Measurements from ENCODE around the gene TMEM132C.
"Not testable (repeated sequence)": the region's sequence is repeated elsewhere in the genome, so short reads cannot be mapped to it uniquely, and the experiment has no call there.

The TMEM132C gene

DNA sequence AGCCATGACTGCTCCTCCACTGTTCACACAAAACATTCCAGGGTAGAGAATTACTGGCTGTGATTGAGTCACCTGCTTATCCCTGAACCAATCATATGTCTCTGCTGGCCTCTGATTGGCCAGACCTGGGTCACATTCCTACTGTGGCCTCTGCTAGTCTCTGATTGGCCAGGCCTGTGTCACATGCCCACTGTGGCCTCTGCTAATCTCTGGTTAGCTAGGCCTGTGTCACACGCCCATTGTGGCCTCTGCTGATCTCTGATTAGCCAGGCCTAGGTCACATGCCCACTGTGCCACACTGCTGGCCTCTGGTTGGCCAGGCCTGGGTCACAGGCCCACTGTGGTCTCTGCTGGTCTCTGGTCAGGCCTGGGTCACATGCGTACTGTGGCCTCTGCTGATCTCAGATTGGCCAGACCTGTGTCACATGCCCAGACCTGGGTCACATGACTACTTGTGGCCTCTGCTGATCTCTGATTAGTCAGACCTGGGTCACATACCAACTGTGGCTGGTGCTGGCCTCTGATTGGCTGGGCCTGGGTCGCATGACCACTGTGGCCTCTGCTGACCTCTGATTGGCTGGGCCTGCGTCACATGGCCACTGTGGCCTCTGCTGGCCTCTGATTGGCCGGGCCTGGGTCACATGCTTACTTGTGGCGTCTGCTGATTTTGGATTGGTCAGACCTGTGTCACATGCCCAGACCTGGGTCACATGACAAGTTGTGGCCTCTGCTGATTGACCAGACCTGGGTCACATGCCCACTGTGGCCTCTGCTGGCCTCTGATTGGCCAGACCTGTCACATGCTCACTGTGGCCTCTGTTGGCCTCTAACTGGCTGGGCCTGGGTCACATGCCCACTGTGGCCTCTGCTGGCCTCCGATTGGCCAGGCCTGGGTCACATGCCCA, 305.2 kb downstream of the TMEM132C start:
- no peak for DNase-seq

DNA sequence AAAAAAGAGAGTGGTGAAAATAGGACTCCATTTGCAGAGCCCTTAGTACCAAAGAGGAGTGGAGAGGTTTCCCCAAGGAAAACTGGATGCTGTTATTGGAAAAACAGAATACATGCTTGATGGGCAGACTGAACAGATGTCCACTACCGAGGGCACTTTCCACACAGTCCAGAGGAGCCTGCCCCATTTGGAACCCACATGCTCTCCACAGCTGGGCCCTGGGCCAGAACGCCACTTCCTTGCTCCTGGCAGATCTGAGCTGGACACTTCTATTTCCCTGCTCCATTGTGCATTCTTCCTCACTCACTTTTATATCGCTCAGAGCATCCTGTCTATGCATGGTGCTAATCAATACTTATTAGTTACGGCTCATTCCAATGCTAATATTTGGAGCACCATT, 306.9 kb downstream of the TMEM132C start:
- no peak for DNase-seq

DNA sequence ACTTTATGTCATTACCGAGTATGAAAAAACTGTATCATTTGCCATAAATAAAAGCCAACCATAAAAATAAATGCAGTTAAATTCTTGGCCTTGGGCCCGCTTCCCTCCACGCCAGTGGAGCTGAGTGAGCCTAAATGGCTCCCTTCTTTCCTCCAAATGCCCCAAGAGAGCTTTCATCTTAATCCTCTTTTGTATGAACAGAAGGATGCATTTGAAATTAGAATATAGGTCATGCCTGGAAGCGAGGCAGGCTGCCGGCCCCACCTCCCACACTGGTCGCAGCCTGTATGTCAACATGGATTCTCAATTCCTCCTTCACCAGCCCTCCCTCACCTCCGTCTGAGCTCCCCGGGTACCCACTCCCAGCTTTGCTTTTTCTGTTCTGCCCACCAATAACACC, 311.1 kb downstream of the TMEM132C start:
- no peak for DNase-seq

DNA sequence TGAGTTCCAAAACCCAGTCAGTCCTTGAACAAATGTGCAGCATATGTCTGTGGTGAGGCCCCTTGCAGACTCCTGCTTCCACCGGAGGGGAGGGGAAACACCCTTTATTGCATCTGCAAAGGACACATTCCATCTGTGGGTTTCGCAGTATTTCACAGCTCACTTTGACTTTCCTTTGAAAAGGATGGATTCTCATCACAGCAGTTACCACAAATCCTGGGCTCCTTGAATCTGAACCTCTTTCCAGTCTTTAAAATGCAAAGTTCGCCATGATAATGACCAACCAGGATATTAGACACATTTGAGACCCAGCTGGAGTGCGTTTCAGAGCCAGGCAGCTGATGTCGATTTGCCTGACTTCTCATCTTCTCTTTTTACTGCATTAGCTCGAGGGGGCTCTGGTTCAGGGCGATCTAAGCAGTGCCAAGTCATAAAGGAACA, 314.4 kb downstream of the TMEM132C start:
- DNase-seq: no peak

DNA sequence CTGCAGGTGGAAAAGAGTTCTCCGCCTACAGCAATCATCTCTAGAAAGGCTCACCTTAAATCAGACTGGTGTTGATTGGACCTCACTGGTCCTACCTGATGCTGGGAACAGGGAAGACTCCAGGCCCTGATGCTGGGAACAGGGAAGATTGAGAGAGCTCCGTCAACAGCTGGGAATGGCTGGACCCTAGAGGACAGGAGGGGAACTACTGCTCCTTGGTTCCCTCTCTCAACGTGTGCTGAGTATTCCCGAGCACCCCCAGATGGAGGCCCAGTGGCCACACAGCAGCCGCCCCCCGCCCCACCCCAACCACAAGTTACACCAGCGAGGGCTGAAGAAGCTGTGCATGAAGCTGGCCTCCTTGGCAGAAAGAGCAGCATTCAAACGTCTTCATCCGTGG, 316.5 kb downstream of the TMEM132C start:
- DNase-seq: no peak

DNA sequence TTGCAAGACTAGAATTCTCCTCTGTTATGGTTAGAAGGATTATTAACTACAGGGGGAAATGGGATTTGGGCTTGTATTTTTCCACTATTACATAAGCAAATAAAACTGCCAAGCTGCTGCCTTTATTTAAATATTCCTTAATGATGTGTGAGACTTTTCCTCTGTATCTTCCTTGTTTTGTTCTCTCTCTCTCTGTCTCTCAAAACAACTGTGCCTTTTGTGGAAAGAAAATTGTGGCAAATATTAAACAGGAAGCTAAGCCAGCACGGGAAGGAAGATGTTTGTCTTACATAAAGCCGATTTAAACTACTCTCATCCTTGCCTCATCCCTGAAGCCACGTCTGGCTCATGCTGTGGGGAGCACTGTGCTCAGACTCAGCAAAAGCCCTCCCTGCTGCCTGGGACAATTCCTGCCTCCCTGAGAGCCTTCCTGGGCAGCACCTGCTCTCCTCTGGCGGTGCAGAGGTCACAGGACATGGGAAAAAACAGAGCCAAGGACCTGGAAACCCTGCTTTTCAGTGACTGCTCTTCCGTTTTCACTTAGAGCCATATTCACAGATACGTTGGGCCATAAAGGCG, 319.6 kb downstream of the TMEM132C start:
- no peak for DNase-seq

DNA sequence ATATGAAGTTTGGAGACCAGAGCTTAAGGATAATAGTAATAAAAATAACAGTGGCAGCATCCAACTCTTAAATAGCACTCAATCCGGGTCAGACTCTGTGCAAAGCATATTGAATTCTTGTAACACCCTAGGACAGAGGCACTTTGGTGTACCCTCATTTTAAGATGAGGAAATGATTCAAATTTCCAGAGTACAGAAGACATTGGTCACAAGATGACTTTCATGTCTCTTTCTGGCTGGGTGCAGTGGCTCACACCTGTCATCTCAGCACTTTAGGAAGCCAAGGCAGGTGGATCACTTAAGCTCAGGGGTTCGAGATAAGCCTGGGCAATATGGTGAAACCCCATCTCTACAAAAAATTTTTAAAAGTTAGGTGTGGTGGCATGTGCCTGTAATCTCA, 320.9 kb downstream of the TMEM132C start:
- DNase-seq: no peak

DNA sequence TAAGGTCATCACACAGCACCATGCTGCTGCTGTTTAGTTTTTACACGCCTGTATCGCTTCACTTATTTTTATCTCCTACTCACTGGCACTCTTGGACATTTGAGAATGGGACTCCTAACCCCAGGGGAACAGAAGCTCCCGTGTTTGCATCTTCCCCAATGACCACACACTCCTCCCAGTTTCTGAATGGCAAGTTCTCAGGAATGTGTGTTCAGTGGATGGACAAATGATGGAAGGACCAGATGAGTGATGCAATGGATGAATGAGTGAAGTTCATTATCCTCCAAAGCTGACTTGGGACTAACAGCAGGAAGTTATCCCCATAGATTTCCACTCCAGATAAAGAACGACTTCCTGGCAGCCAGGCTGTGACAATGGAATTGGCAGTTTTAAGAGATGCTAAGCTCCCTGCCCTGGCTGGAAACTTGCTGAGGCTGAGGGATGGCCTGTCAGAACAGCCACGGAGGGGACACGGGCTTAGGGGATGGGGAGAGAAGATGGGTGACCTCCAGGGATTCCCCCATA, 325.3 kb downstream of the TMEM132C start:
- DNase-seq: no peak

DNA sequence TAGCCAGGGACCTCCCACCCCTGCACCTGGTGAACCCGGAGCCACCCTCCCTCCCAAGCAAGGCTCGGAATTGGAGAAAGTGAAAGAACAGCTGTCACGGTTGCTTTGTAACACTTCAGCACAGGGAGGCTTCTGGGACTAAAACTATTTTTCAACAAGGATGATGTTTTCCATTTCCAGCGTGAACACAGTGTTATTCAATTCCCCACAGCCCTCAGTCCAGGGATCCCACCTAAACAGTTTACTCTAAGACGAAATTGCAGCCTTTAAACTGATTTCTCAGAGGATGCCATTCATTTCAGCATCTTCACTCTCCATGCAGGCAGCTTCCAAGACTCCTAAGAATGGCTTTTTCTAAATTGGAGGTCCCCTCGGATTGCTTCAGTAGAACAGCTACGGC, 327.6 kb downstream of the TMEM132C start:
- no peak for DNase-seq

DNA sequence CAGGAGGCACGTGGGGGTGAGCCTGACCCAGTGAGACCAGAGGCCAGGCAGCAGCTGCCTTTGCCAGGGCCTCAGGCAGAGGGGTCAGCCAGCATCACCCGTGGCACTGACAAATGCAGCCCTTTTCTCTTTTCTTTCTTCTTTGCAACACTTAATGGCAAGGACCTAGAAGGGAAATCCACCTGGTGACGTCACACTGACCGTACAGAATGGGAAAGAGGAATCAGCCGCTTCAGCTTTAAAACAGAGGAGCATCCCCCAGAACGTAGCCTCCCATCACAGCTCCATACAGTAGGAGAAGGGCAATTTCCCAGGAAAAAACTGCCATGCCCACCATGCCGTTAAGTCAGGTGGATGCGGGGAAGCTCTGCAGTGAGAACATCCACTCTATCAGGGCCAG, 328.6 kb downstream of the TMEM132C start:
- no peak for DNase-seq

DNA sequence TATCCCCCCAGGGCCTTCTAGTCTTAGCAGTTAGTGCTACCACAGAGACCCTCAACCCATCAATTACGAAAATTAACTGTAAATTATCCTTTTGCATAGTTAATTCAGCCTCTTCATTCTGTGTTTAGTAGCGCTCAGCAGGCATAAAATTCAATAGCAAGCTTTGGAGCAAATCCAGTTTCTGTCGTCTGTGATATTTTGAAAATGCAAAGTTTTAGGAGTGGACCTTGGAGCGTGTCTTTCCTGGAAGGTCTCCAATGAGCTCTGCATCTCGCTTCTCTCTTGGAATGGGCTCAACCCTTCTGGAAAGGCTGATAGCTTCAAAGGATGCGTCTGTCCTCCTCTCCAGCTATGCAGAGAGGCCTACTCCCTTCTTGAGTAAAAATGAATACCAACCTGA, 333.9 kb downstream of the TMEM132C start:
- no peak for DNase-seq

DNA sequence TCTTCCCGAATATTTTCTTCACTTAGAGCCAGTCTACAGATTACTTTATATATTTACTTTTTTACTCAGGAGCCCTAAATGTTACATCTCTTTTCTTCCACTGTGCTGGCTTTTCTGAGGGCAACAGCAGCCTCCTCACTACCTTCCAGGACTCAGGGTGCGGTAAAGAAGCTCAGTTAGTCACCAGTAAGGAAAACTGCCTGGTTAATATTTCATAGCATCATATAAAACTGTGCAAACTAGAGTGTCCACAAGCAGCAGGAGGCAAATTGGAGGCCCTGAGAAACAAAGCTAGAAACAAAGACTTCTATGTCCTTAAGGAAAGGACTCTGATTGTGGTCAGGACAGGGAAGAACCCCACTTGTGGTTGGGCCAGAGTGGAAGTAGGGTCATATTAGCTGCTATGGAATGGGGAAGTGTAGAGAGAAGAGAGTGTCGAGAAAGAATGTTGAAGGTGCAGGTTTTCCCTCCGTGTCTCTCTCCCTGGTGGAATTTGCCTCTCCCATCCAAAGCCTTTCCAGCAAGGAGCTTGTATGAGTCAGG, 336.7 kb downstream of the TMEM132C start:
- DNase-seq: no peak

DNA sequence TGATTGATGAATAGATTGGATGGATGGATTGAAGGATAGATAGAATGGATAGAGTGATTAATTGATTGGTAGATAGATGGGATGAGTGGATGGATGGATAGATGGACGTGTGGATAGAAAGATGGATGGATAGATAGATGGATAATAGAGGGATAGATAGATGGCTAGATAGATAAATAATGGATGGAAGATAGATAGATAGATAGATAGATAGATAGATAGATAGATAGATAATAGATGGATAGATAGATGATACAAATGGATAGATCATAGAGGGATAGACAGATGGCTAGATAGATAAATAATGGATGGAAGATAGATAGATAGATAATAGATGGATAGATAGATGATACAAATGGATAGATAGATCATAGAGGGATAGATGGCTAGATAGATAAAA, 337.2 kb downstream of the TMEM132C start:
- not testable (repeated sequence) for DNase-seq

DNA sequence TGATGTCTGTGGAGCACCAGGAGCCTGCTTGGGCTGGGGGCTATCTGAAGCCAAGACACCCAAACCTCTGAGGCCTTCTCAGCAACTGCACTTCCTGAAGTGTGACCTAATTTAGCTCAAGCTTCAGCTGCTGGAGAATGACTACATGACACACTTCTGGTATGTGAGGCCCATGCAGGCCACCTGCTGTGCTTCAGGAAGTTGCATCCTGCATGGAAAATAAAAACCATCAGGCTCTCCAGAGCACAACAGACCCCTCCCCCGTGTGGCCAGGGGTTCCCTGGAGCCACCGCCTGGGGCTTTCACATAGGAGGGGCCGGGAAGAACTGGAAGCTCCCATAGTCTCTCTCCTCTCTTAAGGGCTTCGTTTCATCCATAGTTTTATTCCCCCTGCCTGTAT, 339.1 kb downstream of the TMEM132C start:
- DNase-seq: no peak

DNA sequence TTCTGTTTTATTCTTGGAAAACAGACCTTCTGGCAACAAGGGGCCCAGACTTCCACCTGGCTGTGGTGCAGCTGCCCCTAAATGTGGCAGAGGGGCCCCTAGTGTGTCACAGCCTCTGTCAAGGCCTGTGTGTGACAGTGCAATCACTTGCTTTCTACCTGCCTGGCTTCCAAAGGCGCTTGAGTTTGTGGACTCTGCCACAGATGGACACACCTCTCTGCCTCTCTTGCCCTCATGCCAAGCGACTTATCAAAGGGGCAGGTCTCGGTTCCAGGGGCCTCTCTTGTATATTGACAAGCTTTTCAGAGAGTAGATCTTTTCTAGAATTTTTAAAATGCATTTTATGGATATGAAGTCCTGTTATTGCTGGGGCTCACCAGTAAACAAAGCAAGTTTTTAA, 339.6 kb downstream of the TMEM132C start:
- DNase-seq: no peak

DNA sequence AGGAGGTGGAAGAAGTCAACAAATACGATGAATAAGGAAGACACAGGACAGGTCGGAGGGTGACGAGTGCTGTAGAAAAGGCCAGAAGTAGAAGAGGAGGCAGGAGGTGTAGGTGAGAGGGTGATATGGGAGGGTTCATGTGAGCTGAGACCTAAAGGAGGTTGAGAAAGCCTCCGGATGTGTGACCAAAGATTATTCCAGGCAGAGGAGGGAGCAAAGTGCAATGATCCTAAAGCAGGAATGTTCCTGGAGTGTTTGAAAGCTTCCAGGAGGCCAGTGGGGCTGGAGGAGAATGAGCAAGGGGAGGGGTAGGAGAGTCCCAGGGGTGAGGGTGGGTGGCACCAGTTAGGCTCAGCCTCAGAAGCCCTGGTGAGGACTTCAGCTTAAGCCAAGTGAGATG, 340.0 kb downstream of the TMEM132C start:
- no peak for DNase-seq

DNA sequence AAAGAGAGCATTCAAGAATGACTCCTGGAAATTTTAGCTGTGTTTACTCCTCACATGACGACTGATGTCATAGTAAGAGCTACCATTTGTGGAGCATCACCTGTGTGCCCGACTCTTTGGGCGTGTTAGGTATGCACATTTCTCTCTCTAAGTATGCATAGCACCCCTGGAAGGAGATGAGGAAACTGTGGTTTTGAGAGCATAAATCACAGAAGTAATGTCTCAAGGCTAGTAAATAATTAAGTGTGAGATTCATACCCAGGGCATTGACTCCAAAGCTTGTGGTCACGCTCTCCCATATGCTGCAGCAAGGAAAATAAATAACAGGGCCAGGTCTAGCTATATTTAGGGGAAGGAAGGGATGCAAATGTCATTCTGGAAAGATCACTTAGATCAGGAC, 340.7 kb downstream of the TMEM132C start:
- DNase-seq: no peak

DNA sequence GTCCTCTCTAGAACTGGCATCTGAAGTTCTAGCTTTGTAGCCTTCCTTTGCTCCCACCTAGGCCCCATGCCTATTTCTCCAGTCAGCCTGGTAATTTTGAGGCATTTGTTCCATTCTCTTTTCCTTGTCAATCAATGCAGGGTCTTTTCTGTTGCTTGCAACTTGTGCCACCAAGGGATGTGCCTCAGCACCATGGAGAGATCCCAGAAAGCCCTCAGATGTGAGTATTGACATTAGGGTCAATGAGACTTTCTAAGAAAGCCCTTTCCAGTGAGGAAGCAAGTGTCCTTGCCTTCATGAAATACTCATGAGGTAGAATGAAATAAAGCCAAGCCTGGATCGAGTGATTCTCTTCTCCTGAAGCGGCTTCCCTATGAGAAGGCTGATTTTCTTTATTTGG, 342.9 kb downstream of the TMEM132C start:
- no peak for DNase-seq

DNA sequence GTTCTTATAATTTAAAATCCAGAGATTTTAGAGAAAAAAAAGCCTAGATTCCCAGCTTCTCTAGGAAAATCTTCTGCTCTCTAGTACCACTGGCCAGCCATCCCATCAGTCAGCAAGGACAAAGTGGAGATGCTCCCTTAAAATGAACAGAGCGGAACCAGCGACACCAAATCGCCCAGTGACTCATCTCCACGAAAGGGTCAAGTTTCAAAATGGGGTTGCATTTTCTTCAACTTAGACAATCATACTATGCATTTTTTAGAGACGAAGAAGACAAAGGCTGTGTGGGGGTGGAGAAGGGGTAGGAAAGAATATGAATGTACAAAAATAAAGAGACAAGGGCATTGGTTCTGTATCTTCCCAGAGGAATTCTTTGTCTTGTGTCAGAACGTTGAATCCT, 344.8 kb downstream of the TMEM132C start:
- no peak for DNase-seq

DNA sequence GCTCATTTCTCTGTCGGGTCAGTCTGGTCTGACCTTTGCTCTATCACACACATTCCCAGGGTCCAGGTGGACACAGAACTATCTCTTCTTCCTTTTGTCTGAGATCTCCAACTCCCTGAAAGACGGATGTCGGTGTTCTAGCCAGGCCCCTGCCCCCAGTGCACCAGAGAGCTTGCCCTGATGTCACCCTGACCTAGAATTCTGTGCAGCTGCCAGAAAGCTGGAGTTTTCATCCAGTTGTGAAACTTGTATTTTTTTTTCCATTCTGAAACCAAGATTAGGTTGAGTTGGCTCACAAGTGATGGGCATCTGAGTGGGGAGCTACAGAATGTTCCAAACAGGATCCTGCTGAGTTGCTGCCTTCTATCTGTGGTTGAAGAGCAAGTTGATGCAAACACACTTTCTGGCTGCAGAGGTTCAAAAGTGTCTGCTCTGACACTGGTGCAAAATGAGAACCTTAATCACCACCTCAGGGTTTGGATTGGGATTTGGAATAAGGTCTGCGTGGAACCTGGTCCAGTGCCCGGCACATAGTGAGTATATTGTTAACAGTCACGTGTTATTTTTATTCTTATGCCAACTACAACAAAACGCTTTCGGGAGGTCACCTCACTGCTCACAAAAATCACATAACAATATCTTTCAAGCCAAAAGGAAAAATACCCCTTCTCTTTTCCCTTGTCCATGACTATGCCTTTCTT, 345.3 kb downstream of the TMEM132C start:
- DNase-seq: no peak

DNA sequence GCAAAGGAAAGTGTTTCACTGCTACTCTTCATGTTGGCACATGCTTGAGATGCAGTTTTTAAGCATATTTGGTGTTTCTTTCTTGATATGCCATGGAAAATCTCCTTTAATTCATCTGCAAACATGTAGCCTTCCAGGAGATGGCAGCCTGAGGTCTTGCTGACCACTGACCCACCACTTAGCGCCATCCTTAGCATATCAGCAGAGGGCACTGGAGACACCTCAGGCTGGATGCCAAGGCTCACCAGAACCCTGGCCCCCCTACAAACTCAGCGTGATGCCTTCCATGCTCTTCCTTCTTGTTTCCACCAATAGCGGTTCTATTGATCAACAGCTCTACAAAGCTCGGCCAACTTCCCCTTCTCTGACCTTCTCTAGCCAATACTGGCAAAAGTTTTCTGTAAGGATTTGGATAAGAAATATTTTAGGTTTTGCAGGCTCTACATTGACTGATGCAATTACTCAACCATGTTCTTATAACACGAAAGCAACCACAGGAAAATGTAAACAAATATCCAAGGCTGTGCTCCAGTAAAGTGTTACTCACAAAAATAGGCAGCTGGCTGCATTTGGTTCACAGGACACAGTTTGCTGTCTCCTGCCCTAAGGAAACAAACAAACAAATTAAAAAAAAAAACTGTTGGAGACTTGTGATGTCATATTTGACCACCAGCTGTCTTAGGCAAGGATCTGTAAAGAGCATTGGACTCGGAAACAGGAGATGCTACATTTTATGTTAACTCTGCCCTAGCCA, 347.0 kb downstream of the TMEM132C start:
- no peak for DNase-seq

DNA sequence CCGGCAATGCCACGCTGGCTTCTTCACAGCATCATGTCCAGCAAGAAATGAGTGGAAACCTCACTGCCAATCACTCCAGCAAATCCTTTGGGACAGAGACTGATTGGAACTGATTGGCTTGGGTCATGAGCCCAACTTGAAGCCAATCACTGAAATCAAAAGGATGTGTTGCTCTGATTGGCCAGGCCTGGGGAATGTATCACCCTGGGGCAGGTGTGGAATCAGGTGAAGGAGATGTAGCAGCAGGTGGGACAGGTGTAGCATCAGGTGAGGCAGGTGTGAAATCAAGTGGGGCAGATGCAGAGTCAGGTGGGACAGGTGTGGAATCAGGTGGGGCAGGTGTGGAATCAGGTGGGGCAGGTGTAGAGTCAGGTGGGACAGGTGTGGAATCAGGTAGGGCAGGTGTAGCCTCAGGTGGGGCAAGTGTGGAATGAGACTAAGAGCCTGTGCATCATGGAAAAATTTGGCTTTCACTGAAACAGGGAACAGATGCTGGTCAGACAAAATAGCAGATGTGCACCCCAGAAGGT, 350.4 kb downstream of the TMEM132C start:
- DNase-seq: no peak

Measured in EL (cell line).